Measurements from ENCODE around the gene INSIG2.

Gene INSIG2

GRCh38 chr2:118128826-118129225 lies 40.6 kb downstream of the INSIG2 start:
- DNase-seq (ENCODE audit: low read depth) = no peak

DNA sequence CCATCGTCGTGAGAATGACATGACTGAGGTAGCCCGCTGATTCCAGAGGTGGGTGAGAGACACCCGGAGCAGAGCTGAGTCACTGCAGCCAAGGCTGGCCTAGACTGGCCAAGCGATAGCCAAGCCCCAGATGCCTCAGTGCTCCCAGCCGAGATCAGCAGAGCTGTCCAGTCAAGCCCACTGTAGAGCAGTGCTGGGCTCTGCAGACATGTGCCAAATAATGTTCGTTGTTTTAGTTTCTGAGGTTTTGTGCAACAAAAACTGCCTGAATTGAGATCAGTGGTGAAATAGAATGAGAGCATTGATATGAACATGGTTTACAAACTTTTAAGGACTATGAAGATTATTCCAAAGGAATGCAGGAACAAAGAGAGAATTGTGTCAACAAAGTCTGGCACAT lies 42.1 kb downstream of the INSIG2 start:
- no peak for DNase-seq (ENCODE audit: low read depth)

DNA sequence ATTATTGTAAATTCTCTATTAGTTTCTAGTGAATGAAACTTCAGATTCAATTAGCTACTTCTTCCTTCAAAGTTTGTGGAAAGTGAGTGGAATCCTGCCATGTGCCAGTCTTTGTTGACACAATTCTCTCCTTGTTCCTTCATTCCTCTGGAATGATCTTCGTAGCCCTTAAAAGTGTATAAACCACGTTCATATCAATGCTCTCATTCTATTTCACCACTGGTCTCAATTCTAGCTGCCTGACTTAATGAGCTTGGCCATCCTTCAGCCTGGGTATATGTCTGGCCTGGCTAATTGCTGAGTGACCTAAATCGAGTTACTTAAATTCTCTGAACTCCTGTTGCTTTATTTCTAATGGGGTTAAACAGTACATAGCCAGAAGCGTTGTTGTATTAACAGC lies 43.5 kb downstream of the INSIG2 start:
- no peak for DNase-seq (ENCODE audit: low read depth)

GRCh38 chr2:118133916-118134315 lies 45.6 kb downstream of the INSIG2 start:
- DNase-seq (ENCODE audit: low read depth) = no peak

DNA sequence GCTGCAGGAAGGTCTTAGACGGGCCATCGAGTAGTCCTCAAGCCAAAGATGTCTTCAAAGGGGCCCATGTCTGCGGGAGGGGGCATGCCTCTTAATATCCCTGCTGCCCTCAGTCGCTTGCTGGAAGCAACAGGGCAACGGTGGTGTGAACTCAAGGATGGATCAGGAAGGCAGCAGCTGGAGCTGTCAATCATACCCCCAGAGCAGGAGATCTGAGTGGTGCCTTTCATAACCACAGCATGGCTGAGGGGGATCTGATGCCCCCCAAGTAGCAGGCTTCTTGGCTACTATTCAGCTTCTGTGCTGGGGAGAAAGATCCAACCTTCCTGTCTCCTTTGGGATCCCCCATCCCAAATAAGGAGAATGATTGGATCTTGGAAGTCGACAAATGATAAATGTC lies 46.4 kb downstream of the INSIG2 start:
- DNase-seq (ENCODE audit: low read depth) = no peak

DNA sequence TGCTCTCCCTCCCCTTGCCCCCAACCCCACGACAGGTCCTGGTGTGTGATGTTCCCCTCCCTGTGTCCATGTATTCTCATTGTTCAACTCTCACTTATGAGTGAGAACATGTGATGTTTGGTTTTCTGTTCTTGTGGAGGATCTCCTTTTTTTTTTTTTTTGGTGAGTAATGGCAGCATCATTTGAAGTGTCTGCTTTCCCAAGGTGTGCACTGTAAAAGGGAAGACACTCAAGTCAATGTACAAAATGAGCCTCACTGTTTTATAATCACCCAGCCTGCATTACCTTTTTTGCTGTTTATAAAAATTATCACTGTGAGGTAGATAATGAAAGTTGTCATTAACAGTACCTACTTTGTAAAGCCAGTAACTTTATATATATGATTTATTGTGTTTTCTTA lies 56.9 kb downstream of the INSIG2 start:
- DNase-seq (ENCODE audit: low read depth) = no peak

DNA sequence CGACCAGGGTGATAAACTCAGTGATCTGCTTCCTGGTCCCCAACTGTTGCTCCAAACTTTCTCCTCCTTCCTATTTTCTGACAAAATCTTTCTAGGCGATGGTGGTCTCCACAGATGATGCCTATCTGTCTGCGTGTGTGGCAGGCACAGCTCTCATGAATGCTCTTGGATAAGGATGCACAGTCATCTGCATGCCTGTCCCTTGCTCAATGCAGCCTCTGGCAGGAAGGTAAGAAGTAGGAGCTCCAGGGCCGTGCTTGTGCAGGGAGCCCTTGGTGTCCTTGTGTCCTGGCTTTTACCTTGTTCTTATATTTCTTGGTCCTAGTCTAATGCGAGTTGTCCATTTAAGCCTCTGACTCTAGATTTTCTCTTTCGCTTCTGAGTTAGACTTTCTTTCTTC lies 57.5 kb downstream of the INSIG2 start:
- DNase-seq (ENCODE audit: low read depth) = no peak

DNA sequence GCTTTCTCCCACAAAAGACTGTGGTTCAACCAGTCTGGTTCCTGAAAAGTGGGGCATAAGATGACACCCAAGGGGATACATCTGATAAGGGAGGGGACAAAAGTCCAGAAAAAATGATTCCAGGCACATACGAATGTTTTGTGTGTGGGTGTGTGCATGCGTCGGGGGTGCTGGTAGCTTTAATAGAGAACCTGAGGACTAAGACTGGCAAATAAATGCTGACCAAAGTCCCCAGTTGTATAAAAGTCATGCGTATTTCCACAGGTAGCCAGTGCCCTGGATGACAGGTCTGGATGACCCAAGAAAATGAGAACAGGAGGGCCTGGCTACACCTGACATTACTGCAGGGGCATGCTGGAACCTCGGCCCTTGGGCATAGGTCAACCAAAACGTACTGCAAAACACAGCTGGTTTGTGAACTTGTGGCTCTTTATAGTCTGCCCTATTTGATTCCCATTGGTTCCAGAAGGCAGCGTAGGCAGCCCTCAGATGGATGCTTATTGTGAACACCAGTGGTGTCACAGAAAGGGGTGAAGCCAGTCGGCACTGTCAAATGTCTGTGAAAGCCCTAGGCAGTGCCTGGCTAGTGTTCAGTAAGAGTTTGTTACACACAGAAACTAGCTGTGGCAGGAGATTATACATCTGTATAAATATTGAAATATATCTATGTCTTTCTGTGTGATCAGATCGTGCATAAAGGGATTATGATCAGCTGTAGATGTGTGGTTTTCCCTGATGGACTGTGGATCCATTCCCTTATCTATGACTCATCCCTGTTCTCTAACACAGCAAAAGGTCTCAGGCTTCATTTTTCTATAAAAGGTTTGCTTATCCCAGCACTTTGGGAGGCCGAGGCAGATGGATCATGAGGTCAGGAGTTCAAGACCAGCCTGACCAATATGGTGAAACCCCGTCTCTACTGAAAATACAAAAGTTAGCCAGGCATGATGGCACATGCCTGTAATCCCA lies 58.3 kb downstream of the INSIG2 start:
- DNase-seq (ENCODE audit: low read depth) = no peak

- no peak for DNase-seq (ENCODE audit: low read depth)
These were observed 59.9 kb downstream of the INSIG2 start for GRCh38 chr2:118148133-118148532.

DNA sequence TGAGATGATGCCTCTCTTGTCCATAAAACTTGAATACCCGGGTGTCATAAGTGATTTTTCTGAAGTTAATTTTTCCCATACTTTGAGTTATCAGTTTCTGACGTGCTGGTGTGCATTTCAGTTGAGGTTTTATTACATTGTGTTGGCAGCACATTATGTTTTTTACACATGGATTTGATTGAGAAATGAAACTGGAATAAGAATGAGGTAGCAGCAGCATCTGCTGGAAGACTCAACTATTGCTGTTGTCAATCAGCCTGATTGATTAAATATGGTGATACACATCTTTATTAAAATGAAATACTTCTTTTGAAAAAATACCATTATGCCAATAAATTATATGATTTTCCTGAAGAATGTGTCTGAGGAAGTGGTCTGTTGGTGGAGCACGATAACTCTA lies 60.5 kb downstream of the INSIG2 start:
- no peak for DNase-seq (ENCODE audit: low read depth)

GRCh38 chr2:118150294-118150693 lies 62.0 kb downstream of the INSIG2 start:
- DNase-seq (ENCODE audit: low read depth) = no peak

GRCh38 chr2:118151831-118152230 lies 63.6 kb downstream of the INSIG2 start:
- DNase-seq (ENCODE audit: low read depth) = no peak

DNA sequence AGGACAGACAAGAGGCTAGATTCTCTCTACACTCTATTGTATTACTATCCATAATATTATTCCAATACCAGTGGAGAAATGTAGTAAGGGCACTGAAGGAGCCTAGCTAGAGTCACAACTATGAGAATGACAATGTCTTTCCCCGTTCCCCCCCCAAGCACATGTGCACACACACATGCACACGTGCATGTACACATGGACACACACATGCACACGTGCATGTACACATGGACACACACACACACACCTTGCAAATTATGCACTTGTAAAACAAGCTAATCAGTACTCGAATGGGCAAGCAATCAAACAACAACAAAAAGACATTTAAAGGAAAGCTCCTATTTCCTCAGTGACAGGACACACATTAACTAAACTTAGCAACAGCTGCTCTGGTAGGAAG lies 65.2 kb downstream of the INSIG2 start:
- no peak for DNase-seq (ENCODE audit: low read depth)

DNA sequence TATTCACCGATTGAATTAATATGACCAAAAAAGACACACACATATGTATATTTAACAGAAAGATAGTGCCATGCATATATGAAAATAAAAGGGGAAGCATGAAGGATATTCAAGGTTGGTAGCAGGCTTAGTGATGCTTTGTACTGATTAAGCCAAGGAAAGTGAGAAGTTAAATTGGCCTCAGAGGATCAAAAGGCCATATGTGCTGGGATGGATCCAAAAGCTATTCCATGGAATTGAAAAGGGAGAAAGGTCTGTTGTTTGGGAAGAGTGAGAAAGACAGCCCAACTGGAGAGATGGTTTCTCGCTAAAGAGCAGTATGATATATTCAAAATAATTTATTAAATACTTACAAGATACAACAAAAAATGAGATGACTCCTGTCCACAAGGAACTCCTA lies 65.9 kb downstream of the INSIG2 start:
- DNase-seq (ENCODE audit: low read depth) = no peak

Measured in amniotic epithelial cell (primary cell).